H1 (cell line): ENCODE results near the gene ZNF92. TPM values are rescaled to one million over a fixed set of nuclear protein-coding genes. Genes with fewer than 3 reads are reported as not detected.

Source experiments
- CHD1 ChIP-seq: IDR thresholded peaks from 2 replicates; pipeline ENCODE4 v1.6.1; 2012; ENCODE audit warnings: low read depth, low read length, improper control_type of control experiment
- JUN ChIP-seq: IDR thresholded peaks from 2 replicates; pipeline ENCODE4 v1.6.1; 2011; ENCODE audit warnings: low read depth, mild to moderate bottlenecking, improper control_type of control experiment, low read length
- POLR2AphosphoS5 ChIP-seq: IDR thresholded peaks from 2 replicates; pipeline ENCODE4 v1.6.1; 2011; ENCODE audit warnings: low read depth, low read length
- SIN3A ChIP-seq, 2 experiments: IDR thresholded peaks in 1 of 2; conservative IDR thresholded peaks in 1 of 2; 2 replicates each; pipeline ENCODE4 v1.6.1; 2011 to 2012; ENCODE audit warnings: low read length in 2 of 2, improper control_type of control experiment in 1 of 2, low read depth in 1 of 2, mild to moderate bottlenecking in 1 of 2
- polyA plus RNA-seq, 7 experiments: library from polyadenylated mRNA; depleted of rRNA in 3 of 7; stranded (reverse) in 5 of 7; unstranded in 2 of 7; fragments of >200 nt in 5 of 7; fragments of 200-250 nt in 2 of 7; gene quantifications; 1 replicate in 5 of 7; 2 replicates in 1 of 7; 4 replicates in 1 of 7; pipeline versions ENCODE4 v1.2.1 to v1.2.3, GENCODE V29; 2011 to 2013; ENCODE audit warnings: missing spikeins in 2 of 7, mixed read lengths in 2 of 7
- total RNA-seq: library from RNA; stranded (reverse); fragmentation: NEBNext Ultra II Directional; extraction: Animal tissue kit (Norgen Biotek cat#: 25700); gene quantifications from 2 replicates; pipeline ENCODE4 v1.2.1, GENCODE V29; 2021
- TF ChIP-seq, protein P1 (sequence below), 3 experiments: IDR thresholded peaks; 1 replicate in 2 of 3; 2 replicates in 1 of 3; pipeline versions ENCODE4 v1.5.1 to v1.6.1; 2011; ENCODE audit warnings: low read length in 3 of 3, mild to moderate bottlenecking in 3 of 3, inconsistent platforms in 2 of 3, low read depth in 1 of 3, moderate library complexity in 1 of 3; ENCODE audit not compliant: insufficient read depth in 1 of 3; ENCODE audit errors: control extremely low read depth in 1 of 3

ZNF92 gene
- total and polyA plus RNA-seq, 2 of the 8 experiments (the other 6 are each of a cell fraction or from before 2014, with no cell fraction given): 2.8 to 39.8 TPM

GRCh38 chr7:65409363-65409762 lies 35.7 kb downstream of the ZNF92 start (continued):
- TF ChIP-seq POLR2AphosphoS5 (no peak), SIN3A (conservative IDR thresholded peaks at IDR 0.05 in 1 of 2, IDR thresholded peaks at IDR 0.05 in 1 of 2; ENCODE audit: low read depth in 1 of 2, low read length in 2 of 2) (no peak), CHD1 (no peak), JUN (no peak)
- TF ChIP-seq, protein P1, sequence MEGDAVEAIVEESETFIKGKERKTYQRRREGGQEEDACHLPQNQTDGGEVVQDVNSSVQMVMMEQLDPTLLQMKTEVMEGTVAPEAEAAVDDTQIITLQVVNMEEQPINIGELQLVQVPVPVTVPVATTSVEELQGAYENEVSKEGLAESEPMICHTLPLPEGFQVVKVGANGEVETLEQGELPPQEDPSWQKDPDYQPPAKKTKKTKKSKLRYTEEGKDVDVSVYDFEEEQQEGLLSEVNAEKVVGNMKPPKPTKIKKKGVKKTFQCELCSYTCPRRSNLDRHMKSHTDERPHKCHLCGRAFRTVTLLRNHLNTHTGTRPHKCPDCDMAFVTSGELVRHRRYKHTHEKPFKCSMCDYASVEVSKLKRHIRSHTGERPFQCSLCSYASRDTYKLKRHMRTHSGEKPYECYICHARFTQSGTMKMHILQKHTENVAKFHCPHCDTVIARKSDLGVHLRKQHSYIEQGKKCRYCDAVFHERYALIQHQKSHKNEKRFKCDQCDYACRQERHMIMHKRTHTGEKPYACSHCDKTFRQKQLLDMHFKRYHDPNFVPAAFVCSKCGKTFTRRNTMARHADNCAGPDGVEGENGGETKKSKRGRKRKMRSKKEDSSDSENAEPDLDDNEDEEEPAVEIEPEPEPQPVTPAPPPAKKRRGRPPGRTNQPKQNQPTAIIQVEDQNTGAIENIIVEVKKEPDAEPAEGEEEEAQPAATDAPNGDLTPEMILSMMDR (IDR thresholded peaks at IDR 0.05; ENCODE audit: control extremely low read depth in 1 of 3, insufficient read depth in 1 of 3, low read depth in 1 of 3, low read length in 3 of 3): no peak
